Right atrium auricular region (tissue), 2 donors: Measurements from ENCODE around the gene DTX3. TPM values are rescaled to one million over a fixed set of nuclear protein-coding genes. Genes with fewer than 3 reads are reported as not detected.

Source experiments
- DNase-seq: peaks from one replicate; pipeline ENCODE4 v3.0.0-alpha.2; 2019; ENCODE audit warnings: low spot score
- H3K27ac ChIP-seq, 2 donors: fragments of 200-600 bp; sonication (generic); 1 replicate in 1 of 2; 2 replicates in 1 of 2; pipeline ENCODE4 v1.5.1; 2016 to 2019
- H3K27me3 ChIP-seq, 2 donors: fragments of 200-600 bp; sonication (generic); one replicate each; pipeline versions ENCODE4 v1.5.1 to v1.6.0; 2017 to 2019
- H3K36me3 ChIP-seq: fragments of 200-600 bp; sonication (generic); one replicate; pipeline ENCODE4 v1.5.1; 2016
- H3K4me1 ChIP-seq, 2 donors: fragments of 200-600 bp; sonication (generic); one replicate each; pipeline versions ENCODE4 v1.5.1 to v1.6.0; 2017 to 2019
- H3K4me3 ChIP-seq, 2 donors: fragments of 200-600 bp; sonication (generic); 1 replicate in 1 of 2; 2 replicates in 1 of 2; pipeline ENCODE4 v1.5.1; 2017 to 2019; ENCODE audit warnings: mild to moderate bottlenecking in 1 of 2, moderate library complexity in 1 of 2
- H3K9me3 ChIP-seq, 2 donors: fragments of 200-600 bp; sonication (generic); one replicate each; pipeline ENCODE4 v1.5.1; 2019
- total RNA-seq, 2 donors: library from RNA; depleted of rRNA; stranded (reverse); fragments of >200 nt; gene quantifications; one replicate each; pipeline ENCODE4 v1.1.0, GENCODE V29; 2016
- TF ChIP-seq, protein P1 (sequence below), 2 donors: fragments of 200-600 bp; sonication (generic); IDR thresholded peaks; one replicate each; pipeline ENCODE4 v1.5.1; 2019; ENCODE audit warnings: antibody characterized with exemption in 2 of 2

The DTX3 gene
- total RNA-seq, 2 donors from 2014 or later, result 22.3 to 32.5 TPM

DNA sequence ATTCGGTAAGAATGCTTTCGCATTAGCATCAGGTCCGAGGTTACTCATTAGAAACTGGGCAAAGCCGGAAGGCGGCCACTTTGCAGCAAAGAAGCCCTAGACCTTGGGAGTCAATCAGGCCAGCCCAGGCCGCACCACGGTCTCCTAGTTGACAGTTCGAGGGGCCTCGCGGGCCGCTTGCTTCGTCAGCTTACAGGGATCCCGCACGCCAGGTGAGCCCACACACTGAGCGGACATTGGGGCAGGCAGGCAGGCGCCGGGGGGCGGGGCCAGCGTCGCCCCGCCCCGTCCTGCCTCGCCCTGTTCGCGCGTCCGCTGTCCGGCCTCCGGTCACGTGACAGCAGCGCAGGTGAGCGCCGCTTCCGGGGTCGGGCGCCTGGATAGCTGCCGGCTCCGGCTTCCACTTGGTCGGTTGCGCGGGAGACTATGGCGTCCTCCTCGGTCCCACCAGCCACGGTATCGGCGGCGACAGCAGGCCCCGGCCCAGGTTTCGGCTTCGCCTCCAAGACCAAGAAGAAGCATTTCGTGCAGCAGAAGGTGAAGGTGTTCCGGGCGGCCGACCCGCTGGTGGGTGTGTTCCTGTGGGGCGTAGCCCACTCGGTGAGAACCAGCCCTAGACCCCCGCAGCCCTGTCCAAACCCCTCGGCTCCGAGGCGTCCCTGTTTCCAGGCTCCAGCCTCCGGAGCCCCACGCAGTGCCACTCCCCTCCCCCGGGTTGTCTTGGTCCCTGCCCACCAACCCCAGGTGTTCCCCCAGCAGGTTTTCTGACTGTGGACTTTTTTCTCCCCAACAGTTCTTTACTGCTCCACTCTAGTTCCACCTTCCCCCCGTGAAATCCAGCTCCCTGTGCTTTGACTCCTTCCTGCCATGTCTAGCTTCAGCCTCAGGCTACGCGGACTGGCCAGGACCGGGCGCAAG lies 13.5 kb upstream of the DTX3 start, which contains the start of gene PIP4K2C:
Gene PIP4K2C, plus strand, starts transcription at position 329 of the 918 bp plus-strand sequence. Its CDS starts 98 bp downstream, at position 427.
- Histone ChIP-seq H3K9me3 (no peaks in the 10 kb centered on the region), H3K27ac (peak within 1 kb of the TSS; percentile 69 to 80), H3K4me3 (peak within 1 kb of the TSS; percentile 73 to 96), H3K36me3 (peaks cover 7% of the 10 kb centered on the region), H3K4me1 (peaks cover 0 to 13% of the 10 kb centered on the region in 2 donors), H3K27me3 (no peaks in the 10 kb centered on the region)
- TF ChIP-seq, protein P1, sequence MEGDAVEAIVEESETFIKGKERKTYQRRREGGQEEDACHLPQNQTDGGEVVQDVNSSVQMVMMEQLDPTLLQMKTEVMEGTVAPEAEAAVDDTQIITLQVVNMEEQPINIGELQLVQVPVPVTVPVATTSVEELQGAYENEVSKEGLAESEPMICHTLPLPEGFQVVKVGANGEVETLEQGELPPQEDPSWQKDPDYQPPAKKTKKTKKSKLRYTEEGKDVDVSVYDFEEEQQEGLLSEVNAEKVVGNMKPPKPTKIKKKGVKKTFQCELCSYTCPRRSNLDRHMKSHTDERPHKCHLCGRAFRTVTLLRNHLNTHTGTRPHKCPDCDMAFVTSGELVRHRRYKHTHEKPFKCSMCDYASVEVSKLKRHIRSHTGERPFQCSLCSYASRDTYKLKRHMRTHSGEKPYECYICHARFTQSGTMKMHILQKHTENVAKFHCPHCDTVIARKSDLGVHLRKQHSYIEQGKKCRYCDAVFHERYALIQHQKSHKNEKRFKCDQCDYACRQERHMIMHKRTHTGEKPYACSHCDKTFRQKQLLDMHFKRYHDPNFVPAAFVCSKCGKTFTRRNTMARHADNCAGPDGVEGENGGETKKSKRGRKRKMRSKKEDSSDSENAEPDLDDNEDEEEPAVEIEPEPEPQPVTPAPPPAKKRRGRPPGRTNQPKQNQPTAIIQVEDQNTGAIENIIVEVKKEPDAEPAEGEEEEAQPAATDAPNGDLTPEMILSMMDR (IDR thresholded peaks at IDR 0.05), result no peak
- peak; percentile 71 for DNase-seq

DNA sequence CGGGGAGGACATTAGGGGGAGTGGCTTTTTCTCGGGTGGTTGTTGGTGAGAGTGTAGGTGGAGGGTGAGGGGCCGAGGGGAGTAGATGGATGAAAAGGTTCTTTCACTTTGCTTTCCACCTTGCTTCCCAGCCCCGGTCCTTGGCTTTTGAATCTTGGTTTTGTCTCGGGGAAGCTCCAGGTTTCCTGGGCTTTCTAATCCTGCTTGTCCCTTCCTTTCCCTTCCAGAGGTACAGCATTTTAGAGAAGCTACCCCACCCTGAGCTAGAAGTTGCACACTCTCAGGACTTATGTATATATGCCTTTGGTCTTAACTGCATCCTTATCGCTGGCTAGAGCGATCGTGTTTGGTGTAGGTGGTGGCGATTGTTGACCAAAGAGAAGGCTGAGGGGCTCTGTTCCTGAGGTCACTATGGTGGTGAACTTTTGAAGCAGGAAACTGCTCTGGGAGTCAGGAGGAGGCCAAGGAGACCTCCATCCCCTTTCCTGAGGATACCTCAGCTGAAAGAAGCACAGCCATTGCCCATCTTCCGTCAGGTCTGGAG lies 12.8 kb upstream of the DTX3 start:
- no peaks in the 10 kb centered on the region for H3K9me3 ChIP-seq
- no peaks in the 10 kb centered on the region for H3K27me3 ChIP-seq
- TF ChIP-seq, protein P1 (IDR thresholded peaks at IDR 0.05), result no peak
- H3K4me3 ChIP-seq, result peak overlapping the region; percentile 73 to 96
- H3K4me1 ChIP-seq, result peaks cover 0 to 13% of the 10 kb centered on the region in 2 donors
- no peak for DNase-seq
- H3K27ac ChIP-seq, result peak overlapping the region; percentile 69 to 80
- H3K36me3 ChIP-seq, result peaks cover 7% of the 10 kb centered on the region

DNA sequence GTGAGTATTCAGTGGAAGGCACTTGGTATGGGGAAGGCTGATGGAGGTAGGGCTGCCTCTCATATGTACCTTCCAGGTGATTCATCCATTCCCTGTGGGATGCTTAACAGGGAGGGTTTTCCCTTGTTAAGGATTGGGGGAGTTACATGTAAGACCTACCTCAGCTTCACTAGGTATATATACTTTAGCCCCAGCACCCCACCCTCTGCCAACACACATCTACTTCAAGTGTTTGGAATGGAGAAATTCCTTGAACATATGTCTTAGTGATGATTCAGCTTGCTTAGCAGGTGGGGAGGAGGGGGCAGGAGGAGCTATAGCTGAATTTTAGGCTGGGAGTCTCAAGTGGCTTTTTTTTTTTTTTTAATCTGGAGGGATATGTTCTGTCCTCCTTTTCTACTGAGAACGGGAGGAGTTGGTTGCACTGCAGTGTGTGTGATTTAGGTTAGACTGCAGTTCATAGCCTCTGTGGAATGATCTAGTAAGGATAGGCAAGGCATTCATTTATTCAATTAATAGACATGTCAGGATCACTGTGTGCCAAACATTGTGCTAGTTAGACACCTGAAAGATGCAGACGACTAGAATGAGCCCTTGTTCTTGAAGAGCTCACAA lies 12.0 kb upstream of the DTX3 start:
- TF ChIP-seq, protein P1 (IDR thresholded peaks at IDR 0.05), result no peak
- DNase-seq, result no peak
- peaks cover 7% of the 10 kb centered on the region for H3K36me3 ChIP-seq
- H3K4me3 ChIP-seq, result no peak overlapping the region
- H3K9me3 ChIP-seq, result no peaks in the 10 kb centered on the region
- no peaks in the 10 kb centered on the region for H3K27me3 ChIP-seq
- no peak overlapping the region for H3K27ac ChIP-seq
- H3K4me1 ChIP-seq, result peaks cover 0 to 13% of the 10 kb centered on the region in 2 donors

DNA sequence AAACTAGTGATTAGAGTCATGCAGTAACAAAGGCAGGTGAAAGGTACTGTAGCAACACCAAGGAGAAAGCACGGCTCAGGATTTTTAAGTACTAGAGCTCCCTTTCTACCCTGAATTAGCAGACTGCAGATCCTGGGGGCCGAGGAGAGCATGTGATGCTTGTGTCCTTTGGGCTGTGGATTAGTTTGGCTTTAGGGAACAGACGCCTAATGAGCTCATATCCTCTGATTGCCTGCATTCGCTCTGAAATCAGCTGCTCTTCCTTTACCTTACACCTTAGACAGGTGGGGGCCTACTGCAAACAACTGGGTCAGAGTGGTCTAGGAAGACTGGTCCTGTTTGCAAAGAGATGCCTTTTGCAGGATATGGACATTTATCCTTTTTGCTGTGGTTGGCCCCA lies 11.4 kb upstream of the DTX3 start:
- no peak overlapping the region for H3K4me3 ChIP-seq
- TF ChIP-seq, protein P1 (IDR thresholded peaks at IDR 0.05), result no peak

DNA sequence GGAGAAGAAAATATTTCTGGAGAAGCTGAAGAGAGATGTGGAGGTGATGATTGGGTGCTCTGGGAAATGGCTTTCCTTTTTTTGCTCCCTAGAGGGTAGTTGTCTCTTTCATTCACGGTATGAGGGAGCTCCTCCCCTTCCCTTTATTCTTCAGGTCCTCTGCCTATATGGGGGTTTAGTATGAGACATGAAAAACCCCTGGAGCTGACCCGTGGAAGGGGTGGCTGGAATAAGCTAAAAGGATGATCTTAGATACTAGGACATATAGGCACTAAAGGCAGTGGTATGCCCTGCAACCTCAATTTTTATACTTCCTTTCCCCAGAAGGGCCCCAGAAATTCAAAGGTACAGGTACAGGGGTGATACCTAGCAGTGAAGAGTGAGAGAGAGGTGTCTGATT lies 4.2 kb upstream of the DTX3 start:
- TF ChIP-seq, protein P1 (IDR thresholded peaks at IDR 0.05), result no peak
- no peak for DNase-seq
- Histone ChIP-seq H3K27me3 (no peaks in the 10 kb centered on the region), H3K36me3 (peaks cover 41% of the 10 kb centered on the region), H3K9me3 (no peaks in the 10 kb centered on the region), H3K4me1 (peaks cover 0 to 18% of the 10 kb centered on the region in 2 donors), H3K27ac (no peak overlapping the region), H3K4me3 (no peak overlapping the region)

More for the DNA sequence above, 11.4 kb upstream of the DTX3 start:
- Histone ChIP-seq H3K27me3 (no peaks in the 10 kb centered on the region), H3K36me3 (peaks cover 7% of the 10 kb centered on the region), H3K27ac (no peak overlapping the region), H3K9me3 (no peaks in the 10 kb centered on the region), H3K4me1 (peaks cover 0 to 13% of the 10 kb centered on the region in 2 donors)
- DNase-seq, result no peak
